Astrocyte (in vitro differentiated cells and primary cell): ENCODE data around the gene PODXL. TPM values are rescaled to one million over a fixed set of nuclear protein-coding genes. Genes with fewer than 3 reads are reported as not detected.
A peak's percentile ranks its signal among the peaks of the same experiment; 100 is the strongest.

Experiments
- DNase-seq: peaks from one replicate; pipeline ENCODE4 v3.0.0-alpha.2; 2010; ENCODE audit warnings: low read depth
- FAIRE-seq: peaks from 2 replicates; lab custom pipeline; 2011; peaks lifted over from hg19 to GRCh38; lab: Jason Lieb, UNC
- H2AFZ ChIP-seq: 2 replicates; pipeline ENCODE4 v1.6.0; 2012; ENCODE audit warnings: low read depth, low read length, inconsistent platforms
- H3K27ac ChIP-seq: 2 replicates; pipeline ENCODE4 v1.5.1; 2011; ENCODE audit warnings: low read depth, low read length, inconsistent platforms
- H3K27me3 ChIP-seq: 2 replicates; pipeline ENCODE4 v1.6.0; 2011; ENCODE audit warnings: low read length, inconsistent platforms; ENCODE audit not compliant: insufficient read depth
- H3K36me3 ChIP-seq: 2 replicates; pipeline ENCODE4 v1.5.1; 2011; ENCODE audit warnings: low read length, inconsistent platforms; ENCODE audit not compliant: insufficient read depth
- H3K4me1 ChIP-seq: 2 replicates; pipeline ENCODE4 v1.5.1; 2011; ENCODE audit warnings: low read length, inconsistent platforms; ENCODE audit not compliant: insufficient read depth
- H3K4me2 ChIP-seq: 2 replicates; pipeline ENCODE4 v1.6.0; 2012; ENCODE audit warnings: low read length, inconsistent platforms
- H3K4me3 ChIP-seq: 2 replicates; pipeline ENCODE4 v1.5.1; 2011; ENCODE audit warnings: low read depth, mild to moderate bottlenecking, low read length, inconsistent platforms; ENCODE audit not compliant: insufficient read depth
- H3K79me2 ChIP-seq: 2 replicates; pipeline ENCODE4 v1.6.0; 2012; ENCODE audit warnings: mild to moderate bottlenecking, low read length, inconsistent platforms; ENCODE audit not compliant: insufficient read depth
- H3K9ac ChIP-seq: 2 replicates; pipeline ENCODE4 v1.6.0; 2012; ENCODE audit warnings: mild to moderate bottlenecking, low read length, inconsistent platforms
- H3K9me3 ChIP-seq: 2 replicates; pipeline ENCODE4 v1.5.1; 2012; ENCODE audit warnings: low read depth, mild to moderate bottlenecking, low read length, inconsistent platforms; ENCODE audit not compliant: insufficient read depth
- H4K20me1 ChIP-seq: 2 replicates; pipeline ENCODE4 v1.6.0; 2012; ENCODE audit warnings: low read length, inconsistent platforms; ENCODE audit not compliant: insufficient read depth
- H3K27ac Mint-ChIP-seq: one replicate; pipeline ENCODE4 v1.8.0; 2021; ENCODE audit warnings: mild to moderate bottlenecking, mixed read lengths; ENCODE audit not compliant: unreplicated experiment
- H3K27me3 Mint-ChIP-seq: one replicate; pipeline ENCODE4 v1.8.0; 2021; ENCODE audit warnings: low read depth, mixed read lengths; ENCODE audit not compliant: unreplicated experiment
- H3K36me3 Mint-ChIP-seq: one replicate; pipeline ENCODE4 v1.8.0; 2021; ENCODE audit warnings: low read depth, mixed read lengths; ENCODE audit not compliant: unreplicated experiment
- H3K4me1 Mint-ChIP-seq: one replicate; pipeline ENCODE4 v1.8.0; 2021; ENCODE audit warnings: low read depth, mixed read lengths; ENCODE audit not compliant: unreplicated experiment
- H3K4me3 Mint-ChIP-seq: one replicate; pipeline ENCODE4 v1.8.0; 2021; ENCODE audit warnings: mild to moderate bottlenecking, moderate library complexity, mixed read lengths; ENCODE audit not compliant: unreplicated experiment
- H3K9me3 Mint-ChIP-seq: one replicate; pipeline ENCODE4 v1.8.0; 2021; ENCODE audit warnings: mild to moderate bottlenecking, mixed read lengths; ENCODE audit not compliant: unreplicated experiment
- EZH2 ChIP-seq: IDR thresholded peaks from 2 replicates; pipeline ENCODE4 v1.6.1; 2012; ENCODE audit warnings: mild to moderate bottlenecking, low read length, inconsistent platforms; ENCODE audit not compliant: insufficient read depth
- total RNA-seq: library from RNA; stranded (reverse); gene quantifications from 2 replicates; pipeline ENCODE4 v1.2.1, GENCODE V29; 2021
- TF ChIP-seq, protein P1 (sequence below): IDR thresholded peaks from 2 replicates; pipeline ENCODE4 v1.5.1; 2011; ENCODE audit warnings: low read depth, mild to moderate bottlenecking, inconsistent platforms, low read length, moderate library complexity; ENCODE audit not compliant: insufficient read depth

Gene PODXL
- total RNA-seq, 1 donor from 2014 or later, result 47.1 TPM

DNA sequence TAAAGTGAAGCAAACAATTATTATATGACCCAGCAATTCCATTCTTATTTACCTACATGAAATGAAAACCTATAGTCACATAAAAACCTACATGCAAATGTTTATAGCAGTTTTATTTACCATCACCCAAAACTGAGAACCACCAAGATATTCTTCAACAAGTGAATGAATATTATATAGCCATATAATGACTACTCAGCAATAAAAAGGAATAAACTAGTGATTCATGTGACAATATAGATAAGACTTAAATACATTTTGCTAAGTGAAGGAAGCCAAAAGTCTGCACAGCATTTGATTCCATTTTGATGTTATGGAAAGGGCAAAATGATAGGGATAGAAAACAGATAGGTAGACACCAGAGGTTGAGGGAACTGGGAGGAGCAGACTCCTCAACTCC is 31.7 kb downstream of the PODXL start:
- no peak for TF ChIP-seq EZH2
- TF ChIP-seq, protein P1, sequence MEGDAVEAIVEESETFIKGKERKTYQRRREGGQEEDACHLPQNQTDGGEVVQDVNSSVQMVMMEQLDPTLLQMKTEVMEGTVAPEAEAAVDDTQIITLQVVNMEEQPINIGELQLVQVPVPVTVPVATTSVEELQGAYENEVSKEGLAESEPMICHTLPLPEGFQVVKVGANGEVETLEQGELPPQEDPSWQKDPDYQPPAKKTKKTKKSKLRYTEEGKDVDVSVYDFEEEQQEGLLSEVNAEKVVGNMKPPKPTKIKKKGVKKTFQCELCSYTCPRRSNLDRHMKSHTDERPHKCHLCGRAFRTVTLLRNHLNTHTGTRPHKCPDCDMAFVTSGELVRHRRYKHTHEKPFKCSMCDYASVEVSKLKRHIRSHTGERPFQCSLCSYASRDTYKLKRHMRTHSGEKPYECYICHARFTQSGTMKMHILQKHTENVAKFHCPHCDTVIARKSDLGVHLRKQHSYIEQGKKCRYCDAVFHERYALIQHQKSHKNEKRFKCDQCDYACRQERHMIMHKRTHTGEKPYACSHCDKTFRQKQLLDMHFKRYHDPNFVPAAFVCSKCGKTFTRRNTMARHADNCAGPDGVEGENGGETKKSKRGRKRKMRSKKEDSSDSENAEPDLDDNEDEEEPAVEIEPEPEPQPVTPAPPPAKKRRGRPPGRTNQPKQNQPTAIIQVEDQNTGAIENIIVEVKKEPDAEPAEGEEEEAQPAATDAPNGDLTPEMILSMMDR, result no peak
- Histone ChIP-seq H3K79me2 (peaks cover 13% of the 10 kb centered on the region), H3K4me1 (no peaks in the 10 kb centered on the region), H3K4me3 (no peak overlapping the region), H3K36me3 (no peaks in the 10 kb centered on the region), H3K9me3 (no peaks in the 10 kb centered on the region), H3K4me2 (no peak overlapping the region), H3K27me3 (no peaks in the 10 kb centered on the region), H3K9ac (no peak overlapping the region), H3K27ac (no peak overlapping the region), H2AFZ (no peak overlapping the region), H4K20me1 (no peaks in the 10 kb centered on the region)
- DNase-seq (no peak), FAIRE-seq (no peak)
- Mint-ChIP-seq H3K27me3 (no peaks in the 10 kb centered on the region), H3K27ac (no peak overlapping the region), H3K4me1 (peaks cover 27% of the 10 kb centered on the region), H3K4me3 (no peak overlapping the region), H3K9me3 (no peaks in the 10 kb centered on the region), H3K36me3 (no peaks in the 10 kb centered on the region)

- Histone ChIP-seq H3K36me3 (no peaks in the 10 kb centered on the region), H3K27me3 (no peaks in the 10 kb centered on the region), H3K27ac (no peak overlapping the region), H3K4me3 (no peak overlapping the region), H3K4me1 (no peaks in the 10 kb centered on the region), H3K4me2 (no peak overlapping the region), H2AFZ (no peak overlapping the region), H3K79me2 (peaks cover 12% of the 10 kb centered on the region), H3K9me3 (no peaks in the 10 kb centered on the region), H4K20me1 (no peaks in the 10 kb centered on the region), H3K9ac (no peak overlapping the region)
- H3K27me3 Mint-ChIP-seq, result no peaks in the 10 kb centered on the region
- no peak for FAIRE-seq
- no peak overlapping the region for H3K4me3 Mint-ChIP-seq
- DNase-seq, result no peak
- no peak overlapping the region for H3K27ac Mint-ChIP-seq
- peaks cover 26% of the 10 kb centered on the region for H3K4me1 Mint-ChIP-seq
- peaks cover 2% of the 10 kb centered on the region for H3K36me3 Mint-ChIP-seq
- TF ChIP-seq EZH2, result no peak
- TF ChIP-seq, protein P1, result no peak
- H3K9me3 Mint-ChIP-seq, result no peaks in the 10 kb centered on the region
These were observed 32.3 kb downstream of the PODXL start for GRCh38 chr7:131524115-131524514.

DNA sequence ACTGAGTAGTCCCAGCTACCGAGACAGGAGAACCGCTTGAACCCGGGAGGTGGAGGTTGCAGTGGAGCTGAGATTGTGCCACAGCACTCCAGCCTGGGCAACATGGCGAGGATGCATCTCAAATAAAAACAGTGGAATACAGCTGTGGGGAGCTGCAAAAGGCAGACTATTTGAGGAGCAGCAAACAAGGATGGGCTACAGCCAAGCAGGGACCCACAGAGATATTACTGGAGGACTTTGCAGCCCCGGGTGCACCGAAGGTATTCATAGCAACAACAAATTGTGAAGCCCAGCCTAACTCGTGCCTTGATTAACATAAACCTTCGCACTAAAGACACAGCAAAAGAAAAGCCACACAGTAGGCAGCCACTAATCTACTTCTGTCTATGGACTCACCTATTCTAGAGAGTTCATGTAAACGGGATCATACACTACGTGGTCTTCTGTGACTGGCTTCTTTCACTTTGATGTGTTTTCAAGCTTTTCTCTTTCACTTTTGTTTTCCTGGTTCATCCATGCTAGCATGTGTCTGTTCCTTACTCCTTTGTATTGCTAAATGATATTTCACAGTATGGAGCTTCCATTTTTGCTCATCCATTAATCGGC is 34.0 kb downstream of the PODXL start:
- Histone ChIP-seq H3K4me3 (no peak overlapping the region), H3K27ac (no peak overlapping the region), H3K9ac (no peak overlapping the region), H4K20me1 (no peaks in the 10 kb centered on the region), H3K4me1 (no peaks in the 10 kb centered on the region), H3K9me3 (no peaks in the 10 kb centered on the region), H2AFZ (no peak overlapping the region), H3K79me2 (peaks cover 10% of the 10 kb centered on the region), H3K4me2 (peak overlapping the region; percentile 50), H3K36me3 (no peaks in the 10 kb centered on the region), H3K27me3 (no peaks in the 10 kb centered on the region)
- H3K36me3 Mint-ChIP-seq, result peaks cover 2% of the 10 kb centered on the region
- H3K27me3 Mint-ChIP-seq, result no peaks in the 10 kb centered on the region
- no peak for DNase-seq
- H3K4me3 Mint-ChIP-seq, result no peak overlapping the region
- TF ChIP-seq, protein P1, result no peak
- TF ChIP-seq EZH2, result no peak
- H3K9me3 Mint-ChIP-seq, result no peaks in the 10 kb centered on the region
- peaks cover 22% of the 10 kb centered on the region for H3K4me1 Mint-ChIP-seq
- FAIRE-seq, result no peak
- no peak overlapping the region for H3K27ac Mint-ChIP-seq
